K562 (cell line): ENCODE measurements around the gene LHX3. TPM values are rescaled to one million over a fixed set of nuclear protein-coding genes. Genes with fewer than 3 reads are reported as not detected.

Experiments used
- BRD4 ChIP-seq: fragments of 200-600 bp; sonication (generic); IDR thresholded peaks from 2 replicates; pipeline ENCODE4 v1.6.1; 2017; ENCODE audit warnings: inconsistent platforms
- CEBPZ ChIP-seq: fragments of 150-350 bp; IDR thresholded peaks from 2 replicates; pipeline ENCODE4 v1.6.1; 2014; ENCODE audit warnings: low read depth, mild to moderate bottlenecking, low read length, borderline replicate concordance
- CXXC5 ChIP-seq: fragments of 250-450 bp; sonication (Bioruptor Pico); IDR thresholded peaks from 2 replicates; pipeline ENCODE4 v1.8.0; 2022; ENCODE audit warnings: inconsistent platforms, mild to moderate bottlenecking, moderate library complexity
- ESRRB ChIP-seq: fragments of 250-450 bp; sonication (Bioruptor Pico); IDR thresholded peaks from 2 replicates; pipeline ENCODE4 v1.5.0; 2020; ENCODE audit warnings: mild to moderate bottlenecking, moderate library complexity, borderline replicate concordance
- HSF4 ChIP-seq: fragments of 250-450 bp; sonication (Bioruptor Pico); IDR thresholded peaks from 2 replicates; pipeline ENCODE4 v2.1.2; 2022; ENCODE audit warnings: mild to moderate bottlenecking, moderate library complexity, borderline replicate concordance
- KAT7 ChIP-seq: sonication (generic); formaldehyde crosslinking; IDR thresholded peaks from 2 replicates; pipeline ENCODE4 v1.8.0; 2022; ENCODE audit warnings: missing genetic modification reagents, mild to moderate bottlenecking, borderline replicate concordance
- MNT ChIP-seq, 2 experiments: fragments of 450-650 bp; conservative IDR thresholded peaks; 2 replicates each; pipeline ENCODE4 v1.6.1; 2017; ENCODE audit warnings: mild to moderate bottlenecking in 2 of 2, moderate library complexity in 2 of 2
- MYC ChIP-seq, 2 experiments: fragments of 250-450 bp in 1 of 2; sonication (Bioruptor Pico) in 1 of 2; IDR thresholded peaks; 2 replicates each; pipeline versions ENCODE4 v1.5.1 to v1.6.1; 2012 to 2021; ENCODE audit warnings: low read depth in 2 of 2, borderline replicate concordance in 1 of 2, improper control_type of control experiment in 1 of 2, low read length in 1 of 2, mild to moderate bottlenecking in 1 of 2, moderate library complexity in 1 of 2
- NCOA6 ChIP-seq: fragments of 450-650 bp; IDR thresholded peaks from 2 replicates; pipeline ENCODE4 v1.6.1; 2017; ENCODE audit warnings: mild to moderate bottlenecking
- RERE ChIP-seq: sonication (generic); formaldehyde crosslinking; IDR thresholded peaks from 2 replicates; pipeline ENCODE4 v1.8.0; 2023; ENCODE audit warnings: missing genetic modification reagents, mild to moderate bottlenecking, borderline replicate concordance
- SRF ChIP-seq, 2 experiments: fragments of 250-450, 450-650 bp in 1 of 2; sonication (Bioruptor Pico) in 1 of 2; sonication (generic) in 1 of 2; formaldehyde crosslinking; IDR thresholded peaks; 2 replicates each; pipeline versions ENCODE4 v1.5.0 to v1.5.1; 2020 to 2022; ENCODE audit warnings: mild to moderate bottlenecking in 1 of 2, missing genetic modification reagents in 1 of 2
- ZBED1 ChIP-seq: IDR thresholded peaks from 2 replicates; pipeline ENCODE4 v1.6.1; 2014
- ZNF655 ChIP-seq: fragments of 250-450 bp; sonication (Bioruptor Pico); IDR thresholded peaks from 2 replicates; pipeline ENCODE4 v1.5.0; 2021
- polyA plus RNA-seq, 8 experiments: library from polyadenylated mRNA; depleted of rRNA in 4 of 8; stranded (reverse) in 5 of 8; unstranded in 3 of 8; fragments of >200 nt; fragmentation: Nextera tagmentation in 2 of 8; fragmentation: Illumina TruSeq in 1 of 8; extraction: Ambion mirVana in 2 of 8; extraction: Trizol in 1 of 8; gene quantifications; 2 replicates each; pipeline versions ENCODE4 v1.2.1 to v1.2.3, GENCODE V29; 2011 to 2014; ENCODE audit warnings: inconsistent platforms in 1 of 8, missing spikeins in 1 of 8
- total RNA-seq, 7 experiments: library from RNA; depleted of rRNA in 6 of 7; stranded (reverse); fragments of >200 nt in 6 of 7; fragmentation: Illumina TruSeq in 2 of 7; extraction: Trizol in 2 of 7; gene quantifications; 2 replicates each; pipeline versions ENCODE4 v1.2.1 to v1.2.3, GENCODE V29; 2011 to 2021; ENCODE audit warnings: low replicate concordance in 1 of 7

LHX3 gene
- total and polyA plus RNA-seq, 9 of the 15 experiments (the other 6 are each of a cell fraction or from before 2014, with no cell fraction given), result 0.09 TPM; not detected in 8

GRCh38 chr9:136206602-136207275, 1.8 kb upstream of the LHX3 start (continued):
- TF ChIP-seq KAT7, result no peak
- peak; percentile 83 for TF ChIP-seq MYC (IDR thresholded peaks at IDR 0.05; ENCODE audit: low read depth, low read length)
- TF ChIP-seq MYC (CRISPR knock-in tag; IDR thresholded peaks at IDR 0.05; ENCODE audit: borderline replicate concordance, low read depth), result no peak
- TF ChIP-seq HSF4 (CRISPR knock-in tag), result no peak
- 0 out of 2 replicates have a peak, but pooled peaks have one; percentile 35 for TF ChIP-seq BRD4
- TF ChIP-seq ZBED1, result no peak
- no peak for TF ChIP-seq ESRRB (CRISPR knock-in tag)
- no peak for TF ChIP-seq CEBPZ
- TF ChIP-seq CXXC5 (CRISPR knock-in tag), result peak; percentile 92
- no peak; a peak in 1 of 4 replicates for TF ChIP-seq MNT (conservative IDR thresholded peaks at IDR 0.05)
- no peak for TF ChIP-seq ZNF655
- TF ChIP-seq SRF (CRISPR knock-in tag; IDR thresholded peaks at IDR 0.05), result 0 out of 4 replicates have a peak, but pooled peaks of 1 of the 2 experiments have one; percentile 33
- no peak for TF ChIP-seq NCOA6
- TF ChIP-seq RERE (CRISPR knock-in tag), result no peak
